Ammon's horn (tissue), 1 donor: ENCODE measurements around the gene MYO5C.

Source experiments
- DNase-seq: peaks from one replicate; pipeline ENCODE4 v3.0.0-alpha.2; 2016; ENCODE audit warnings: low spot score

The MYO5C gene

DNA sequence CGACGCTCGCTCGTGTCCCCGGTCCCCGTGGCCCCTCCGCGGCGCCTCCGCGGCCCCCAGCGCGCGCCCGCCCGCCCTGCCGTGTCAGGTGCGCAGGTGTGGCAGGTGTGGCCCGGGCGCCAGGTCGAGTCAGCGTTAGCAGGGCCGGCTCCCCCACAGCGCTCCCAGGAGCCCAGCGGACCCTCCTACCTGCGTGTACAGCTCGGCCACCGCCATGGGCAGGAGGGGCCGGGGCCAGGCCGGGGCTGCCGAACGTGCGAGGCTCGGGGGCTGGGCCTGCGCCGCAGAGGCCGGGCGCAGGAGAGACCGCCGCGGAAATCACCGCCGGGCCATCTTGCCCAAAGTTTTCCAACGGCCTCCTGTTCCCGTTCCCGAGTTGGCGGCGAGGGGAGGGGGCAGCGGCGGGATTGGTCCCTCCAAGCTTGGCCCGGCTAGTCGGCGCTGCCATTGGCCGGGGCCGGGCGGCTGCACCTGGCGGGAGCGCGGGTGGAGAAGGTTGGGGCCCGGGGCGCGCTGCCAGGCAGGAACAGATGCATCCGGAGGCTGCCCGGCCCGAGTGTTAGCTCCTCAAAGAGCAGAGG, at the start of gene MYO5C:
Gene MYO5C, minus strand, starts transcription at position 384 of the 581 bp plus-strand sequence. Its CDS starts 168 bp downstream, at position 216.
- DNase-seq: no peak

DNA sequence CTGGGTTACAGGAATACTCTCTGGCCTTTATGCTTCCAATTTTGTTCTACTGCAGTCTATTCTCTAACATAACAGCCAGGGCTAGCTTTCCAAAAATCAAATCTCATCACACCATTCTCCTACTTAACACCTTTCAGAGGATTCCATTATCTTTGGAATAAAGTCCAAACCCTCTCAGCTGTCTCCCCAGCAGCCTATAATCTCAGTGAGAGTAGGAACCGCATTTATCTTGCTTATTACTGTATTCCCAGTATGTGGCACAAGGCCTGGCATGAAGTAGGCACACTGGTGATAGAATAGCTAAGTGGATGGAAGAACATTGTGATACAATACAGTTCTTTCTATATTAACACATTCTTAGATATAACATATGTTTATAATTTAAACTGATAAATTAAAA, 49.0 kb upstream of the MYO5C start:
- no peak for DNase-seq

DNA sequence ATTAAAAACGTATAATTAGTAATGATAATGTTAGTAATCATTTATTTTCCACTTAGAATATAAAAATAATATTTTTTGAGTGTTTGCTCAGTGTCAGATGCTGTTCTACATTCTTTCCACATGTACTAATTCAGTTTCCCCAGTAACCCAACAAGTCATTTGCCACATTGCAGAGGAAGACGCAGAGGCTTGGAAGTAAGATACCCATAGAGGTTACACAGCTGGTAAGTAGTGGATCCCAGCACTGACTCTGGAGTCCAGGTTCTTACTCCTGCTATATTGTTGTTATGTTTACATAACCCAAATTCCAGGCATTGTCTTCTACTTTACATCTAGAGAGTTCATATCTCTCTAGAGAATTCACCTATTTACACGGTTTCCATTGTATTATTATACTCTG, 48.2 kb upstream of the MYO5C start:
- DNase-seq: no peak

- no peak for DNase-seq
Measured at GRCh38 chr15:52340093-52340492, 44.5 kb upstream of the MYO5C start.

- DNase-seq: no peak
Measured at GRCh38 chr15:52338891-52339290, 43.3 kb upstream of the MYO5C start.

DNA sequence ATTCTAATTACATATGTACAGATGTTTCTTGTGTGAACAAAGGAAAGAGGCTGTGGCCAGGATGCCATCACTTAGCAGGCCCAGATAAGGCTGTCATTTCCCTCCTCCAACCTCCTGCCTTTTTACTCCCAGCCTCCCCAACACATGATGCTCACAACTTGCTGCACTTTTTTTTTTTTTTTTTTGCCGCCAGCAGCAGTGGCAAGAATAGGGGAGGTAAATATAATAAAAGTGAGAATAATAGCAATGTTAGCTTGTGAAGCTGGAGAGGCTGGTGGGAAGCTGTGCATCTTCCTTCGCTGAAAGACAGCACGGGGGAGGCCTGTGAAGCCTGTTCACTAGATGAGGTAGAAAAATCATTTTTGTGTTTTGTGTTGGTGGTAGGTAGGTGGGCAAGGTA, 42.5 kb upstream of the MYO5C start:
- DNase-seq: no peak

- DNase-seq: no peak
Measured at GRCh38 chr15:52337198-52337853, 41.7 kb upstream of the MYO5C start.

DNA sequence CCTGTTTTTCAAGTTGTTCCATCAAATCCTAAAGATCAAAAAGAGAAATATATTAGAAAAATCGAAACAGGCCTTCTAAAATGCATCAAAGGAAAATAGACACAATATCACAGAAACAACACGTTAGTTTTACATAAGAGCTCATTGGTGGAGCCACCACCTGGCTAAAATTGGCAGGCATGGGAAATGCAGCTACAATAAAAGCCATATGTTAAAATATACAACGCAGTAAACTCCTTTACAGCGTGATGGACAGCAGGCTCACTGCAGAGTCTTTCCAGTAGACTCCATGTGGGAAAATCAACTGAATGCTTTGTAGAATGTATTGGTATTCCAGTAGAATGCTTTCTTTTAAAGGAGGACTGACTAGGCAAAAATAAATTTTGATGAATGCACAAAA, 40.9 kb upstream of the MYO5C start:
- no peak for DNase-seq

- no peak for DNase-seq
Measured at GRCh38 chr15:52334491-52335160, 39.0 kb upstream of the MYO5C start.

DNA sequence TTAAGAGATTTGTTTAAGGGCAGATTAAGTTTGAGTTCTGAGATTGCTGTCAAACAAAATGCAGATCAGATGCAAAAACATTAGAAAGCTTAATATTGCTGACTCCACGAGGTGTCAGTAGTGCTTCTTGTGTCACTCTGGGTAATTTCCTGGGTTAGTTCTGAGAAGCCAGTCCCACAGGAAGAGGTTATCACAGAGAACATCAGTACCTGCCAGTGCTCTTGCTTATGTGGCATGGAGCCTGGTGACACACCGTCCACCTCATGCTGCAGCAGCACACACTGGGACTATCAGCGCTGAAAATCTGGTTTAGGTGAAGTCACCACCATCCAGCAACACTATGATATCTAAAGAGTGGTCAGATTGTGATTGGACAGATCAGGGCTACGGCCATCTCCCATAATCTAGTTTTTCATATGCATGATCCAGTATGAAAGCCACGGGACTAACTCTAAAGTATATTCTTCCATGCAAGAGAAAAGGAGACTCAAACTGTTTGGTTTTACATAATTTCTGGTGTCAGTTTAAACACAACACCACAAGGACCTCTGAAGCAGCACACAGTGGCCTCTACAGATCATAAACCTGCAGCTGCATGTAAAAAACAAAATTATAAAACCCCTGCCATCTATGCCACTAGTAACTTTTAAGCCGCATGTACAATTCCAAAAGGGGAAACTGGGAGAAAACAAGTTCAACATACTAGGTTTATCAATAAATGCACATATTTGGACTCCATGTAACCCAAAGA, 36.1 kb upstream of the MYO5C start:
- peak; percentile 67 for DNase-seq

DNA sequence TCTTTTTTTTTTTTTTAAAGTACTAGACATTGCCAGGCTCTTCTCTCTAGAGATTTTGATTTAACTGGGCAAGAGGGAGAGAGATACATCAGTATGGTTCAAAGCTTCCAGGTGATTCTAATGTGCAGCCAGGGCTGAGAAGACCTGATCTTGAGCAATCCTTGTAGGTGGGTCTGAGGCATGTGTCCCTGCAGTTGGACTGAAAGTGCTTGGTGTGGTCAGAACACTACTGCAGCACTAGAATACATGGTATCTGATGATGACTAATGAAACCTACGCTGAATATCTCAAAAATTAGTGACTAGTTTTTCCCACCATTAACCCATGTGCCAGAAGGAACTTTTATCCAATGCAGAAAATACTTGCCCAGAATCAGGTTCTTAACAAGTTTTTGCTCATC, 34.4 kb upstream of the MYO5C start:
- DNase-seq: no peak

- no peak for DNase-seq
Measured at GRCh38 chr15:52329150-52329549, 33.5 kb upstream of the MYO5C start.

DNA sequence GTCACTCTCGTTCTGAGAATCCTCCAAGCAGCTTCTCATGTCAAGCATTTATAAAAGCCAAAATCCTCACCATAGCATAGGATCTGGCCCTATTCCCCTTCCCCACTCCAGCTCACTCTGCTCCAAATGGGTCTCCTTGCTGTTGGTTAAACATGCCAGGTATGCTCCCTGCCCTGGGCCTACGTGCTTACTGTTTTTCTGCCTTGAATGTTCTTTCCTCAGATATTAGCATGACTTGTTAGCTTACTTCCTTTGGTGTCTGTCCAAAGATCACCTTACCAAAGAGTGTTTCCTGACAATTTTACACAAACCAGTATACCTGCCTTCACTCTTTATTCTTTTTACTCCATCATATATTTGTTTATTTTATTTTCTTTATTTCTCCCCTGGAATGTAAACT, 33.1 kb upstream of the MYO5C start:
- no peak for DNase-seq

DNA sequence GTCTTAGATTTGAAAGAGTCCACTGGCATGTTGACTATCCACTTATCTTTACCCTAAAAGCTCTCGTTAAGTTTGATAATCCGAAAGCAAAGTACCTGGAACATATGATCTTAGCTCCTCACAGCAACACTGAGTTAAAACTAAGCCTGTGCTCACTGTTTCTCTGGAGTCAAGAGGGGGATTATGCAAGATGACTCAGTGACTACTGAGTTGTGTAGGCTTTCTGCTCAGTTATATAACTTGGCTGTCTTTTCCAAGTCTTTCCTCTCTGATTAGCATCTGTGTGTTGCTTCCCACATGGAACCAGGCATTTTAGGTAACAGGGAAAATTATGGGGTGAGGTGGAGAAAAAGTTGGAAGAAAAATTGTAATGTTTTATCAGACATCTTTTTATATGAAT, 31.2 kb upstream of the MYO5C start:
- DNase-seq: peak; percentile 46

DNA sequence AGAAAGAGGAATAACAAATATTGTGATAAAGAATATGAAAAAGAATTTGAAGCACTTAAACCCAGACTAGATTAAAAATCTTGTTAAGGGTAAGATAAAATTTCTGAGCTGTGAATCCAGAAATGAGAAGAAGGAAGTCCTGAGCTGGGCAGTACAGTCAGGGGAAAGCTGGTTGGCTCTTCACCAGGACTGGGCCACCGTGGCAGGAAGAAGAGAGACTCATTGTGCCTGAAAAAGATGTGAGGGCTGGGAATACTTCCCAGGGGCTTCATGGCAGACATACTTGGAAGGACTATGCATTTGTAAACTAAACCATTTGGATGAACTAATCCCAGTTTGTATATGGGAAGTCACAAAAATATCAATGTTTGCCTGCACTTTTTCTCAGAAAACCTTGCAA, 28.5 kb upstream of the MYO5C start:
- no peak for DNase-seq

DNA sequence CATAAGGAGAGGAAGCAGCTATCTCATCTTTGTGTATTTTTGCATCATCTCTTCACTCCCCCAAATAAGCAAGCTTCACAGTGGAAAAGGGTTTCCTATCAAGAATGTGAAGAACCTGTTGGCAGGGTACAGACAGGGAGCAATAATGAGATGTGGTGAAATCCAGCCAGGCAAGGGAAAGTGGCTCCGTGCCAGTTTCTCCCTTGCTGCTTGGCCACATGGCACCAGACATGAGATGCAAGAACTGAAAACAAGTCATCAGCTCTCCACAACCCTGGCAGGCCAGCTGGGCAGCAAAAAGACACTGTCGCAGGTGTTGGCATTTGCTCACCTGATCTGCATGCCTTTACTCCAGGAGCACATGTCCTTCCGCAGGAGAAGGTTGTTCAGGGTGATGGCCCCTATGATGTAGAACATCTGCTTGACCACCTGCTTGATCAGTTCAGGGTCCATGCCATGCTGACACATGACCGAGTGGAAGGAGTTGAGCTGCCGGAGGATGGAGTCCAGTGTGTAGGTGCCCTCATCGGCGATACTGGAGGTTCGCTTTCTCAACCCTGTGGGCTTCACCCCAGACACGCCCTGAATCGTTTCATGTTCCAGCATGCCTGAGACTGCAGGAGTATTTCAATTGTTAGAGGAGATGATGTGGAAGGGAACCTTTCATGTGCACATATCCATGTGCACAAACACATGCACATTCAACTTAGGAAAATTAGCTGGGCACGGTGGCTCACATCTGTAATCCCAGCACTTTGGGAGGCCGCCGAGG, 23.3 kb upstream of the MYO5C start:
- DNase-seq: peak; percentile 27

DNA sequence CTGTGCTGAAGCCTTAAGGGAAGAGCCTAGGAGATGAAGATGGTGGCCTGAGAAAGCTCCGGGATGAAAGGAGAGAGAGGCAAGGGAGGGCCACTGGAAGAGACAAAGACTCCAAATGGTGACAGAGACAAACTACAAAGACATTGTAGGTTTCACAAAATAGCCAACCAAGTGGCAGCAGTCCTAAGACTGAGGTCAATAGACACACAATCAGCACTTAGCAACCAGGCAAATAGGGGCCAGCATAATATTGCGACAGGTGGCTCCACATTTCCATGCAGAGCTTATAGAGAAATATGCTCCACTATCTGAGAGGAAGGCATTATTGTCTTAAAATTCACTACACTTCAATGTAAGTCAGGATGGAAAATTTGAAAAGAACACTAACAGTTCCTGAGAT, 22.1 kb upstream of the MYO5C start:
- no peak for DNase-seq

DNA sequence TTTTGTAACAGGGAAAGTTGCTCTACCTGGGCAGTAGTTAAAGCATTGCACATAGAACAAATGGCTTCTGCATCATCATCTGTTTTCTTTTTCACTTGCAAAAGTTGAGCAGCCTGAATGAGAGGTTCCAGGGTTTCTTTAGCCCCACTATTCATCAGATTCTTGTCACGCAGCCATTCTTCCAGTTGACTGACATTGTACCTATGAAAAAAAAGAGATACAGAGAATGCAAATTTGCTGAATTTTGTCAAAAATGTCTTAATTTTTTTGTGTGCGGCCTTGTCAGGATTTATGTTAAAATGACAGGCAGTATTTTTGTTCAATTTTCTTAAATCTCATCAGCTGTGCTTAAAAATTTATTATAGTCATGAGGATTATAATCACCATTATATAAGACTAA, 21.4 kb upstream of the MYO5C start:
- DNase-seq: no peak

GRCh38 chr15:52309154-52309548, 13.5 kb upstream of the MYO5C start:
- no peak for DNase-seq

- no peak for DNase-seq
Measured at GRCh38 chr15:52308446-52309153, 13.0 kb upstream of the MYO5C start.

DNA sequence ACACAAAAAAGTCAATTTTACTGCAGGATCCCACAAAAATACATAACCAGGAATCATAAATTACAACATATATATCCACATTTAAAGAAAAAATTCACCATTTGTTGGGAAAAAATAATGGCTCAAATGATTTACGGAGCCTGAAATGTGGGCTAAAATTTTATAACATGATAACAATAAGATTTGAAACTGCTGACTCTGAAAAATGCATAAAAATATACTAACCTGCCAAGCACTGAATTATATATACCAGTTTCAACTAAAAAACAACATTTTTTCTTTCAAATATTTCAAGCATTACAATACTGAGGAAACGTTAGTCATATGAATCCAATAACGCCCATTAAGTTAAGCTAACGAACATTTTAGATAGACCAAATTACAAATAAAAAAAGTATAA, 12.2 kb upstream of the MYO5C start:
- DNase-seq: no peak

DNA sequence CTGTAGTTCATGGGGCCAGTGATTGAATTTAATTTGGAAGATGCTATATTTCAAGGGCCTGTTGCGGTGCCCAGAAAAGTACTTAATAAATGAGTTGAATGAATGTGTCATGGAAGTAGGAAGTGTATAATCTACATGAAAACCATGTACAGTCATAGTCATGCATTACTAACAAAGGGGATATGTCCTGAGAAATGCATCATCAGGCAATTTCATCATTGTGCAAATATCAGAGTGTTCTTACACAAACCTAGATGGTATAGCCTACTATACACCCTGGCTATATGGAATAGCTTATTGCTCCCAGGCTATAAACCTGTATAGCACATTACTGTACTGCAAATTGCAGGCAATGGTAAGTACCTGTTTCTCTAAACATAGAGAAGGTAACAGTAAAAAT, 10.7 kb upstream of the MYO5C start:
- DNase-seq: no peak
